ENCODE results near the gene MINDY4. TPM values are rescaled to one million over a fixed set of nuclear protein-coding genes. Genes with fewer than 3 reads are reported as not detected.
A peak's percentile ranks its signal among the peaks of the same experiment; 100 is the strongest.

MINDY4 gene
- total and polyA plus RNA-seq, 2 of the 8 experiments (the other 6 are each of a cell fraction or from before 2014, with no cell fraction given): 1.3 to 3.6 TPM

DNA sequence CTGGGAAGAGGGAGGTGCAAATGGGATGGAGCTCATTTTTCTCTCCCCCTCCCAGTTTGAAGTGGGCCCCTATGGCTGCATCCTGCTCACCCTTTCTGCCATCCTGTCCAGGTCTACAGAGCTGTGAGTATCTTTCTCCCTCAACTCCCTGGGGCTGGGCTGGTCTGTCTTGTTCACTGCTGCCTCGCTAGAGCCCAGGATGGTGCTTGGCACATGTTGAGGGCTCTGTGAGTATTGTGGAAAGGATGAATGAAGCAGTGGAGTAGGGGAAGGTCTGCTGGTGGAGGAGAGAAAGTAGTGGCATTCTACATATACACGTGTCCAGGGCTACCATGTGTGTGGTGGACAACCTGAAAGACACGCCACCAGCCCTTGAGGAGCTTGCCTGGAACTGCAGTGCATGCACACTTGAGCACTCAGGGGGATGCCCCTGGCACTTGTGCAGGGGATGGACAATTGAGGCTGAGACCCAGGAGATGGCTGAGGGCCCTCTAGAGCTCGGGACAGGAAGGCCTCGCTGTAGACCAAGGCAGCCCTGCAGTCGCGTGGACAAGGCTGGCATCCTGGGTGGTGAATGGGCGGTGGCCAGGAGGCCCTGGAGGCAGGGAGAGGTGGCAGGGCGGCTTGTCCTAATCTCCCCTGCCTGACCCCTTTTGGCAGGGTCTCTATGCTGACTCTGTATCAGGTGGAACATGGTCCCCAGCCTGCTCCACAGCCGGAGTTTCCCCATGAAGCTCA is 88.2 kb downstream of the MINDY4 start:
- no peak overlapping the region for H2AK5ac ChIP-seq (ENCODE audit: low read depth, low read length)
- H2BK5ac ChIP-seq (ENCODE audit: low read depth, low read length): no peak overlapping the region; the same call in 1 of the 2 replicates
- CTCF ChIA-PET (ENCODE audit: partially characterized antibody): interaction anchor here (0.6 to 1.5 kb wide), 4 partner anchors 16 to 235 kb away, joined by 3 to 4 read pairs (median 4); no protein-coding TSS in a partner anchor
- H3K56ac ChIP-seq (replicated peaks; ENCODE audit: insufficient read length, low read depth, low read length): no peak overlapping the region
- H3K23ac ChIP-seq (ENCODE audit: insufficient read length): no peak overlapping the region
- no peak overlapping the region for H4K5ac ChIP-seq (ENCODE audit: insufficient read length, low read depth, low read length)
- no peak overlapping the region for H3K4ac ChIP-seq (replicated peaks; ENCODE audit: insufficient read length, low read depth, low read length)
- H2BK12ac ChIP-seq (ENCODE audit: low read depth, low read length): no peak overlapping the region
- H3K4me1 ChIP-seq (replicated peaks in 1 of 4; ENCODE audit: control insufficient read depth in 3 of 4, insufficient read depth in 4 of 4, low read length in 3 of 4): no peaks in the 10 kb centered on the region
- no peak overlapping the region for H3K18ac ChIP-seq (ENCODE audit: extremely low read depth, low read length)
- POLR2A ChIA-PET (ENCODE audit: partially characterized antibody): no interaction called here
- H3K9ac ChIP-seq (replicated peaks in 1 of 4; ENCODE audit: extremely low read depth in 1 of 4, low read depth in 3 of 4, low read length in 3 of 4): no peak overlapping the region
- no peaks in the 10 kb centered on the region for H3K27me3 ChIP-seq (replicated peaks in 1 of 4; ENCODE audit: control insufficient read depth in 3 of 4, extremely low read depth in 1 of 4, insufficient read depth in 3 of 4, low read length in 3 of 4)
- H2AFZ ChIP-seq (ENCODE audit: low read length): no peak overlapping the region
- peak overlapping the region; percentile 36; the same call in 1 of the 2 replicates for H4K8ac ChIP-seq (ENCODE audit: extremely low read depth, insufficient read depth, low read length)
- no peak overlapping the region for H3K4me2 ChIP-seq (ENCODE audit: insufficient read depth in 1 of 2, low read depth in 2 of 2, low read length in 2 of 2)
- FAIRE-seq: no peak
- no peak overlapping the region for H3K27ac ChIP-seq (ENCODE audit: low read depth, low read length)
- H2BK15ac ChIP-seq (ENCODE audit: low read length): no peak overlapping the region
- no peak for DNase-seq (ENCODE audit: low read depth in 1 of 2, low spot score in 2 of 2)
- H3K4me3 ChIP-seq (ENCODE audit: extremely low read depth in 1 of 4, insufficient read depth in 2 of 4, low read depth in 3 of 4, low read length in 4 of 4): no peak overlapping the region
- H3K79me1 ChIP-seq (ENCODE audit: low read depth, low read length): no peaks in the 10 kb centered on the region; the same call in 1 of the 2 replicates
- H4K20me1 ChIP-seq (replicated peaks in 1 of 2; ENCODE audit: control insufficient read depth in 1 of 2, insufficient read depth in 2 of 2, low read length in 2 of 2): no peaks in the 10 kb centered on the region
- no peaks in the 10 kb centered on the region for H3K23me2 ChIP-seq (ENCODE audit: low read depth, low read length)
- H4K91ac ChIP-seq (replicated peaks; ENCODE audit: insufficient read length, low read length): no peak overlapping the region
- H2BK120ac ChIP-seq (replicated peaks; ENCODE audit: low read depth, low read length): no peak overlapping the region
- H3K9me3 ChIP-seq (ENCODE audit: insufficient read depth in 2 of 2, low read depth in 1 of 2, low read length in 1 of 2): no peaks in the 10 kb centered on the region
- H3K36me3 ChIP-seq (ENCODE audit: control insufficient read depth in 2 of 4, insufficient read depth in 4 of 4, low read length in 3 of 4): no peaks in the 10 kb centered on the region
- TF ChIP-seq CEBPB (IDR thresholded peaks at IDR 0.05; ENCODE audit: low read depth, low read length): no peak
- TF ChIP-seq ASH2L (IDR thresholded peaks at IDR 0.05; ENCODE audit: low read length): no peak
- TF ChIP-seq POU5F1 (IDR thresholded peaks at IDR 0.05; ENCODE audit: low read depth, low read length): no peak
- no peak for TF ChIP-seq CREB1 (IDR thresholded peaks at IDR 0.05)
- no peak for TF ChIP-seq JUND (IDR thresholded peaks at IDR 0.05; ENCODE audit: low read length)
- TF ChIP-seq MAFK (IDR thresholded peaks at IDR 0.05; ENCODE audit: low read depth, low read length): no peak
- TF ChIP-seq EP300 (IDR thresholded peaks at IDR 0.05; ENCODE audit: borderline replicate concordance in 1 of 2, low read depth in 2 of 2, low read length in 2 of 2): no peak
- WGBS, 2 experiments (ENCODE audit: extremely low coverage in 1 of 2, insufficient coverage in 1 of 2, insufficient read length in 1 of 2, insufficient replicate concordance in 2 of 2, low coverage in 1 of 2, low lambda C conversion rate in 2 of 2, missing lambda C conversion rate in 1 of 2): 90% methylated on average over 10 of the region's 10 CpGs; no CpG with 5 or more reads in 1 of the 2 experiments
- no peak overlapping the region for H3K14ac ChIP-seq (ENCODE audit: insufficient read length)
- no peak overlapping the region for H2BK20ac ChIP-seq (ENCODE audit: low read length)
- H3K79me2 ChIP-seq (ENCODE audit: control insufficient read depth in 1 of 2, insufficient read depth in 2 of 2, low read length in 2 of 2): no peaks in the 10 kb centered on the region

Data from H1 (cell line).